ENCODE results near the gene CDK16.

The CDK16 gene

DNA sequence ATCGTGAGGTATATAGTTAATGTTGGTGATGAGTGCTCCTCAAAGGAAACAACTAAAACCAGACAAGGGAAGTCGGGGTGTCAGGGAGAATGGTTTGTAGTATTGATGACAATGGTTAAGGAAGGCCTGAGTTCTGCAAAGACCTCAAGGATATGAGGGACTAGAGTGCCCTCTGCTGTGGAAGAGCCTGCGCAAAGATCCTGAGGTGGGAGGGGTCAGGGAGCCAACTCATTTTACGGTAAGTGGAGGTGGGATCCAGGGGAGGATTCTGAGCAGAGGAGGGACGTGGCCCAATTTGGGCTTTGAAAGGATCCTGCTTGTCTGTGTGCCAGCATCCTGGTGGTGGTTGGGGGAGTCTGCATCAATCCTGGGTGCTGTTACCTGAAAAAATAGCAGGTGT, 13.5 kb upstream of the CDK16 start:
- in situ Hi-C loops (cut with MboI; ENCODE audit: low sequenced_read_pairs) = loop anchor here (25.0 kb wide), 1 partner anchor 307 kb away; no protein-coding TSS in a partner anchor

DNA sequence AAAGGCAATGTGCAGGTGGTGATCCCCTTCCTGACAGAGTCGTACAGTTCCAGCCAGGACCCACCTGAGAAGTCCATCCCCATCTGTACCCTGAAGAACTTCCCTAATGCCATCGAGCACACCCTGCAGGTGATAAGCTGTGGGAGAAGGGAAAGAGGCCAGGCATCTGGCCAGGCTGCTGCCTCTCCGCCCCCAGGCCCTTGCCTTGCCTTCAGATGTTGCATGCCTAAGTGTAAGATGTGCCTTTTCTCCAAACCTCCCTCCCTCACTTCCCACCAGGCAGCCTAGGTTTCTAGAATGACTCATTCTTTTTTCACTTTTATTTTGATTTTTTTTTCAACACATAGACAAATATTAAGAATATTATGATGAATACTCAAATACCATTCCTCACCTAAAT, 12.2 kb upstream of the CDK16 start:
- in situ Hi-C loops (cut with MboI; ENCODE audit: low sequenced_read_pairs) = loop anchor here (25.0 kb wide), 1 partner anchor 306 kb away; no protein-coding TSS in a partner anchor

DNA sequence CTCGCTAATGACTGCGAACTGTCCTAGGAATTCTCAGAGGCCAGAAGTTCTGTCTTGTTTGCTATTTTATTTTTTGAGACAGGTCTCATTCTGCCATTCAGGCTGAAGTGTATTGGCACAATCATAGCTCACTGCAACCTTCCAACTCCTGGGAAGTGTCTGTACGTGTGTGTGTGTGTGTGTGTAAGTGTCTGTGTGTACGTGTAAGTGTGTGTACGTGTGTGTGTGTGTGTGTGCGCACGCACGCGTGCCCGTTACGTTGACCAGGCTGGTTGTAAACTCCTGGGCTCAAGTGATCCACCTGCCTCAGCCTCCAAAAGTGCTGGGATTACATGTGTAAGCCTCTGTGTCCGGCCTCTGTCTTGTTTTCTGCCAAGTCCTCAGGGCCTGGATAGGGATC, 10.4 kb upstream of the CDK16 start:
- in situ Hi-C loops (cut with MboI; ENCODE audit: low sequenced_read_pairs) = loop anchor here (25.0 kb wide), 1 partner anchor 304 kb away; no protein-coding TSS in a partner anchor

DNA sequence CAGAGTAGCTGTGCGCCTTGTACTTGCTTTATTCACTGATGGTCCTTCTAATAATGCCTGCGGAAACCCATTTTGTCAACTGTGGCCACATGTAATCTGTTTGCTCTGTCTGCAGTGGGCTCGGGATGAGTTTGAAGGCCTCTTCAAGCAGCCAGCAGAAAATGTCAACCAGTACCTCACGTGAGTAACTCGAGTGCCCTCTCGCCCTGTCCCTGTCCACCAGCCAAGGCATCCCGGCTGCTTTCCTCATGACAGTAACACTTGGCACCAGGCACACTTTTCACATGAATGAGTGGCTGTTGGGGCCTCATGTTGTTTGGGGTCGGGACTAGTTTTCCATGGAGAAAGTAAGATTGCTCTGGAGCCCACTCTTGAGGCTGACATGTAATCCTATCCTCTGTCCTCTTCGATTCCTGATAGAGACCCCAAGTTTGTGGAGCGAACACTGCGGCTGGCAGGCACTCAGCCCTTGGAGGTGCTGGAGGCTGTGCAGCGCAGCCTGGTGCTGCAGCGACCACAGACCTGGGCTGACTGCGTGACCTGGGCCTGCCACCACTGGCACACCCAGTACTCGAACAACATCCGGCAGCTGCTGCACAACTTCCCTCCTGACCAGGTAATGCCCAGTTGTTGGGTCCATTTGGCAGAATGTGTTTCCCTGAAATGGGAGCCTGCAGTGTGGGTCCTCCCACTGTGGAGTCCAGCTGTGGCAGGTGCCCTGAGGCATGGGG, 8.8 kb upstream of the CDK16 start:
- in situ Hi-C loops (cut with MboI; ENCODE audit: low sequenced_read_pairs) = loop anchor here (25.0 kb wide), 1 partner anchor 303 kb away; no protein-coding TSS in a partner anchor

DNA sequence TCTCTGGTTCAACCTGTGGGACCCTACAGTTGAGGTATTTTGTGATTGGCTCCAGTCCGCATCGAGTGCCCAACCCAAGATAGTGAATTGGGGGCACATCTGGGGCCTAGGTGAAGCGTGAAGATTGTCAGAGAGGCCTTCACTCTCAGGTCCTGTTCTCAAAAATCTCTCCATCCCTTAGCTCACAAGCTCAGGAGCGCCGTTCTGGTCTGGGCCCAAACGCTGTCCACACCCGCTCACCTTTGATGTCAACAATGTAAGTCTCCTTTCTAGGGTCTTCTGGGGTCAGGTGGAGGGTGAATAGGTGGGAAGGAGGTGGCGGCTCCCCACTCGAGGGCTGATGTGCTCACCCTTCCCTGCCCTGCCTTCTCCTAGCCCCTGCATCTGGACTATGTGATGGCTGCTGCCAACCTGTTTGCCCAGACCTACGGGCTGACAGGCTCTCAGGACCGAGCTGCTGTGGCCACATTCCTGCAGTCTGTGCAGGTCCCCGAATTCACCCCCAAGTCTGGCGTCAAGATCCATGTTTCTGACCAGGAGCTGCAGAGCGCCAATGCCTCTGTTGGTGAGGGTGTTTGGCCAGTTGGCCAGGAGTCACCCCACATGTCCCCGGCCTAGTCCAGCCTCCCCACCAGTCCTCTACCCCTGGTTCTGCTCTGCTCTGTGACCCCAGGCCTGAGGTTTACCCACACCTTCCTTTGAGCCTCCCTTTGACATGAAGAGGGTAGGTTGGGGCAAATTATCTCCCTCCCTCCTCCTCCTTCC, 7.6 kb upstream of the CDK16 start:
- in situ Hi-C loops (cut with MboI; ENCODE audit: low sequenced_read_pairs) = loop anchor here (25.0 kb wide), 1 partner anchor 301 kb away; no protein-coding TSS in a partner anchor

DNA sequence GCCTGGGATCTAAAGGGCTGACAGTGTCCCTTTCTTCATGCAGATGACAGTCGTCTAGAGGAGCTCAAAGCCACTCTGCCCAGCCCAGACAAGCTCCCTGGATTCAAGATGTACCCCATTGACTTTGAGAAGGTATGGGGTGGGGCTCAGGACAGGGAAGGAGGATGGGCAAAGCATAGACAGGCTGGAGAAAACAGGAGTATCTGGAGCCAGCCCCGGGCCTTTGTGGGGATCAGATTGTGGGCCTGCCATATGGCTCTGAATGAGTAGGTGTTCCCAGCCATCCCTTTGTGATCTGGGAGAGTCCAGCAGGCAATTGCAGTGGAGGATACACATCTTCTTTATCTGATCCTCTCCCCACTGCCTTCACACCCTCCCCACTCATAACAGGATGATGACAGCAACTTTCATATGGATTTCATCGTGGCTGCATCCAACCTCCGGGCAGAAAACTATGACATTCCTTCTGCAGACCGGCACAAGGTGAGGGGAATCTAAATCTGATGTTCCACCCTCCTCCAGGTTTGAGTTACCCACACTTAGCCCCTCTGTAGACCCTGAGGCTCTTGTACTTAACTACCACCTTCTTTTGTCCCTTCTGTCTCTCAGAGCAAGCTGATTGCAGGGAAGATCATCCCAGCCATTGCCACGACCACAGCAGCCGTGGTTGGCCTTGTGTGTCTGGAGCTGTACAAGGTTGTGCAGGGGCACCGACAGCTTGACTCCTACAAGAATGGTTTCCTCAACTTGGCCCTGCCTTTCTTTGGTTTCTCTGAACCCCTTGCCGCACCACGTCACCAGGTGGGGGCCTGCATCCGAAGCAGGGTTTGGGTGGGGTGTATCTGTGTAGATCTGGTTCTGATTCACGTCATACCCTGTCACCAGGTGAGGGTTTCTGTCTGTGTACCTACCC, 5.8 kb upstream of the CDK16 start:
- in situ Hi-C loops (cut with MboI; ENCODE audit: low sequenced_read_pairs) = loop anchor here (25.0 kb wide), 1 partner anchor 300 kb away; no protein-coding TSS in a partner anchor

DNA sequence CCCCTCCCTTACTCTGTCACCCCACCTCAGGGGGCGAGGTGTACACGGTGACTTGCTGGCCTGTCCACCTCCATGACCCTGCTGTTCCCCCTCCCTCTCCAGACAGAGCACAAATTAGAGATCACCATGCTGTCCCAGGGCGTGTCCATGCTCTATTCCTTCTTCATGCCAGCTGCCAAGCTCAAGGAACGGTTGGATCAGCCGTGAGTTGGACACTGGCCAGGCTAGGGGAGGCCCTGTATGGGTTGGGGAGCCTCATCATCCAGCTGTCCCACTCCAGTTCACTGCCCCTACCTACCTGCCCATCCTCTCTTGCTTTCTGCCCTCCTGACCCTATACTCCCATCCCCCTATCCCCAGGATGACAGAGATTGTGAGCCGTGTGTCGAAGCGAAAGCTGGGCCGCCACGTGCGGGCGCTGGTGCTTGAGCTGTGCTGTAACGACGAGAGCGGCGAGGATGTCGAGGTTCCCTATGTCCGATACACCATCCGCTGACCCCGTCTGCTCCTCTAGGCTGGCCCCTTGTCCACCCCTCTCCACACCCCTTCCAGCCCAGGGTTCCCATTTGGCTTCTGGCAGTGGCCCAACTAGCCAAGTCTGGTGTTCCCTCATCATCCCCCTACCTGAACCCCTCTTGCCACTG, 3.9 kb upstream of the CDK16 start:
- in situ Hi-C loops (cut with MboI; ENCODE audit: low sequenced_read_pairs) = loop anchor here (25.0 kb wide), 1 partner anchor 298 kb away; no protein-coding TSS in a partner anchor

DNA sequence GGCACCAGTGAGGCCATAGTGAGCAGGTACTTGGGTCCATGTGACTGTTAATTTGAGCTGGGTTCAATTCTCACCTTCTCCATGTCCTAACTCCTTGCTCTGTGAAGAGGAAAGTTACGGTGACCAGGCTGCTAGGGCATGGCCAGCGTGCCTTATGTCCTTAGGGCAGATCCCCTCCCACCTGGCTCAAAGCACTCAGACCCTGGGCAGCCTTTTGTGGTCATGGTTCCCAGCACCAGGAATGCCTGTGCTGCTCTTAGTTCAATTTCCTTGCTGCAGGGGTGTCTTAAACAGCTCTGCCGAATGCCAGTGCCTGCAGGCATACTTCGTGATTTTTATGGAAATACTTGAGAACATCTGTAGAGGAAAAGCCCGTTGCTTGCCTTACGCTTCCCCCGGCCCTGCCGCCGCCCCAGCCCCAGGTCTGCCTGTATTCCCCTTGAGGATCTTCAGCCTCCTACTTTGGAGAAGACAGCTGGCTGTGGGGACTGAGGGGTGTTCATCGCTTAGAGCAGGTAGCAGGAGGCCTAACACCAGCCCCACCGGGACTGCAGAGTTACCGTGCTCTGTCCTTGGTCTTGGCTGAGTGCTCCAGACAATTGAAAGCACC, 3.1 kb upstream of the CDK16 start:
- in situ Hi-C loops (cut with MboI; ENCODE audit: low sequenced_read_pairs) = loop anchor here (25.0 kb wide), 1 partner anchor 297 kb away; no protein-coding TSS in a partner anchor

DNA sequence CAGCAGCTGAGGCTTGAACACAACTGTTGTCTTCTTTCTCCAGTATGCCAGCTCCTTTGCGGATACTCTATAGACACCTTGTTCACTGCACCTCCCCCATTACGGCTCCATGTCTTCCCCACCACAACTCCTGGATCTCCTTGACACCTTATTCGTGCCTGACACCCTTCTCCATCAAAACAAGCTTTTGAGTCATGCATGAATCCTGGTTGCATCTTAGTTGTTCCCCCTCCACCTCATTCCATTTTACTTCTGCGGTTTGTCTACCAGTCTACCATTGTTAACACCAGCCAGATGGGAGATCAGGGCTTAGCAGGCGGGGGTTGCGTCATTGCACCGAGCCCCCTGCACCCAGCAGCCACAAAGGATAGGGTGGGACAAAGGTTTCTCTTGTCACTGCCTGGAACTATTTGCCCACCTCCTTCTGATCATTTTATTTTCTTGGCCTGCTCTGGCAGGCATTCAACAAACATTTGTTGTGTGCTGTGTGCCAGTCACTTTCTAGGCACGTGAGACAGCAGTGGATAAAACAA, 2.0 kb upstream of the CDK16 start:
- in situ Hi-C loops (cut with MboI; ENCODE audit: low sequenced_read_pairs) = loop anchor here (25.0 kb wide), 1 partner anchor 296 kb away; no protein-coding TSS in a partner anchor

DNA sequence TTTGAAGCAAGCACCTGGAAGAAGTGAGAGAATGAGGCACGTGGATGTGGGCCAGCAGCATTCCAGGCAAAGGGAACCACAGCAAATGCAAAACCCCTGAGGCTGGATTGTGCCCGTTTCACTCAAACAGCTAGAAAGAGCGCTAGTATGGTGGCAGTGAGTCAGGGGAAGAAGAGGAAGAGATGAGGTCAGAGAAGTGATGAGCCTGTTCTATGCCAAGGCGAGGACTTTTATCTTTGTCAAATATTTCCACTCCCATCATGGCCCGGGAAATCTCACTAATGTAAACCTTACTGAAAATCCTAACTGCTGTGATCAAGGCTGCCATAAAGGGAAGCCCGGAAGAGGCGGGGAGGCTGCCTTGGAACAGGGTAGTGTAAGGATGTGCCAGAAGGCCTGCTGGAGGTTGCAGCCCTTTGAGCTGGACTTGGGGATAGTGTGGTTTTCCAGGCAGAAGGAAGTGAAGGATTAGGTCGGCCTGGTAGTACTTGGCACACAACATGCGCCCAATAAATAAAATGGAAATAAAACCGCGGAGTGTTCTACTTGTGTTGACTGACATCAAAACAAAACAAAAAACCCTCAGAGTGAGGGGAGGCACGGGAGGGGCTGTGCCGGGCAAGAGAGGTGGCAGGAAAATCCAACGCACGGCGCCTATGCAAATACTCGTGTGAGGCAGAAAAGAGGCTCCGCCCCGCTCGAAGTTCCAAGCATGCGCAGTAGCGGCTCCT, 1.2 kb upstream of the CDK16 start:
- in situ Hi-C loops (cut with MboI; ENCODE audit: low sequenced_read_pairs) = loop anchor here (25.0 kb wide), 1 partner anchor 295 kb away; no protein-coding TSS in a partner anchor

DNA sequence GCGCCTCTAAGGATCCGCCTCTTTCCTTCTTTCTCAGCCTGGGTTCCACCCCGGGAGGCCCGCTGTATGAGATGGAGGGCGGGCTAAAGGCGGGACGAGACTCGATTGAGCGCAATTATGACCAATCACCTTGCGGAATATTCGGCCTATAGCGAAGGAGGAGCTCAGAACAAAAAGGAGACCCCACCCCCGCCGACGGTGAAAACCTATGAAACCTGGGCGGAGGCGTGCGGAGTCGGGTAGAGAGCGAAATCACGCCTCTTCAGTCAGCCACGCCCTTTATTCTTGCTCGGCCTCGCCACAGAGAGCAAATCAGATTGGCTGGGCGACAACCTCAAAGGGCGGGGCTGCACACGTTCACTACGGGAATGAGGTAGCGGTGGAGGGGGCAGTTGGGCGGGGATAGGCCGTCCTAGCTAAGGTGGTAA, 615 bp upstream of the CDK16 start:
- in situ Hi-C loops (cut with MboI; ENCODE audit: low sequenced_read_pairs) = loop anchor here (25.0 kb wide), 1 partner anchor 294 kb away; no protein-coding TSS in a partner anchor

DNA sequence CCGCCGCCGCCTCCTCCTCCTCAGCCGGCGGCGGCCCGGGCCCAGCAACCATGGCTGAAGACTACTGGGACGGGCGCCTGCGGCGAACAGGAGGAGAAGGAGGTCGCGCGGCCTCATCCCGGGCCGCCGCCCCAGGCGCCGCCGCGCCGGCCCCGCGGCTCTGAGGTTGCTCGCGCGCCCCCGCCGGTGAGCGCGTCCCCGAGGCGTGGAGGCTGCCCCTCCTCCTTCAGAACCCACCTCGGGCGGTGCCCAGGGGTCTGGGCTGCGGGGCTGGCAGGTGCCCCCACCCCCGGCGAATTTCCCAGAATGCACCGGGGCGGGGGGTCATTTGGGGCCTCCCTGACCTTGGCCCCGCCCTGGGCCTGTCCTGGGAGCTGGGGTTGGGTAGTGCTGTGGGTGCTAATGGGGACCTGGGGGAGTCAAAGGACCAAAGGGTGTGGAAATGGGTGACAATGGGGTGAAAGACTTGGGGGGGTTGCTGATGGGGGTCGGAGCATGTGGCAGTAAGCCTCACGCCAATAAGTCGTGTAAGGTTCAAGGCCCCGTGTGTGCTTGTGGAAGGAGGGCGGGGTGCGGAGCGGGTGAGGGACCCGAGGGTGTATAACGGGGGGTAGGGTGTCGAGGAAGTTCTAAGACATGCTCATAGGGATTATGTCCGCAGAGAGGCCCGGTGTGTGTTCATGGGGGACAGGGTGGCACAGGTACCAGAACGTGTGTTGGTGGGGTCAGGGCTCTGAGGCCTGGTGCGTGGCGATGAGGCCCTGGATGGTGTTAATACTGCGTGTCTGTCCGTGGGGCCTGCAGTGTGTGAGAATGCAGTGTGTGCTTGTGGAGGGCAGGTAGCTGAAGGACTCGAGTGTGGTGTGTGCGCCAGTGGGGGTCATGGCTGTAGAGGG, 687 bp downstream of the CDK16 start:
- in situ Hi-C loops (cut with MboI; ENCODE audit: low sequenced_read_pairs) = loop anchor here (25.0 kb wide), 1 partner anchor 293 kb away; no protein-coding TSS in a partner anchor

DNA sequence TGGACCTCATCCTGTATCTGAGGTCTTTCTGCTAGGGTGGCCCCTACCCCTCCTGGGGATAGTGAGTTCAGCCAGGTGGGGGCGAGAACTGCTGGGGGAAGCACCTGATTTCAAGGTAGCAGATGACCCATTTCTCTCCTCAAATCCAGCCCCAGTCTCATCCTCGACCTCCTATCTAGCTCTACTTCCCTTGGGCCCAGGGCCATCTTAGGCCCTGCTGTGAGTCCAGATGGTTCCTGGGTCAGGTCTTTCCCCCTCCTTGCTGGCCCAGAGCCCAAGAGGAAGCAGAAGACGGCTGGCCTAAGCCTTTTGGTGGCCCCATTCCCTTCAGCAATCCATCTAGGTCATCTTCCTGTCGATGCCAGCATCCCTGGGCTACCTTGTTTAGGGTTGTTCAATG, 3.3 kb downstream of the CDK16 start:
- in situ Hi-C loops (cut with MboI; ENCODE audit: low sequenced_read_pairs) = loop anchor here (25.0 kb wide), 1 partner anchor 291 kb away; no protein-coding TSS in a partner anchor

DNA sequence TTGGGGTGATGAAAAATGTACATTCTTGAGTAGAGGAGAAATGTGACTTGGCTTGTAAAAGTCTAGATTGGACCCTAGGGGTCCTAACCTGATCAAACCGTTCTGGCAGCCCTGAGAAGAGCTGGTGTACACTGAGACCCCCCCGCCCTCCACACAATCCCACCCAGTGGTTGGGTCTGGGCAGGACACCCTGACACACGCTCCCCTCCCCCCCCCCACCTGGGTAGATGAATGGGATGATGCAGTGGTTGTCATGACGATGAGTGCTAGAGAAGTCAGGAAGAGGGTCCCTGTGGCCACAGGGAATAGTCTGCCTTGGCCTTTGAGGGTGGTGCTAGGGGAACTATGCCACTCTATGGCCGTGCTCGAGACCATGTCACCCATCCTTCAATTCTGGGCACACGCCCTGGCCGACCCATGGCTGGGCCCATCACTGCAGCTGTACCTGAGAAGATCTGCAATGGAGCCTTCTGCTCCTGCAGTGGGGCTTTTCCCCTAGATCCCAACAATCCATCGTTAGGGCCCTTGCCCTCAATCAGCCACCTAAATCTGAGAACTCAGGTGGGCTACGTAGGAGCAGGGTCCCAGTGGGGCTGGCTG, 4.4 kb downstream of the CDK16 start:
- in situ Hi-C loops (cut with MboI; ENCODE audit: low sequenced_read_pairs) = loop anchor here (25.0 kb wide), 1 partner anchor 289 kb away; no protein-coding TSS in a partner anchor

DNA sequence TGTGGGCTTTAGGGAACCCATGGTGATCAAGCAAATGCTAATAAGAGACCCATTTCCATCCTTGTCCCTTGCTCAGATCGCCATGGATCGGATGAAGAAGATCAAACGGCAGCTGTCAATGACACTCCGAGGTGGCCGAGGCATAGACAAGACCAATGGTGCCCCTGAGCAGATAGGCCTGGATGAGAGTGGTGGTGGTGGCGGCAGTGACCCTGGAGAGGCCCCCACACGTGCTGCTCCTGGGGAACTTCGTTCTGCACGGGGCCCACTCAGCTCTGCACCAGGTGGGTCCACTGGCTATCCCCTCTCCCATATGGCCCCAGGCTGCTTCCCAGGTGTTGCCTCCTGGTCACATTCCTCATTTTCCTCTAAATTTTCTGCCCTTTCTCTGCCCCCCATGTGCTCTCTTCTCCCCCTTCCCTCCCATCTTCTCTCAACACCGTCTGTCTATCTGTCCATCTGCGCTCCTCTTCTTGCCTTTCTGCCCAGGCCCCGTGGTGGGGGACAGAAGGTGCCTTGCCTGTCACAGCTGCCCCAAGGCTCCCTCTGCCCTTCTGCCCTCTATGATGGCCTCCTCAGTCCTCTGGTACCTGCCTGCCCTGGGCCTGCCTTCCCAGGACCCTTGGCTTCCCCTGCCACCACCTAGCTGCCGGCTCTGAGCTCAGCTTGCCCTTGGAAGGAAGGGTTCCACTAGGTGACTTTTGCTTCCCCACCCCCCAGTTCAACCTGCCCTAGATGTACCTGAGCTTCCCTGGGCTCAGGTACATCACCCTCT, 5.2 kb downstream of the CDK16 start:
- in situ Hi-C loops (cut with MboI; ENCODE audit: low sequenced_read_pairs) = loop anchor here (25.0 kb wide), 1 partner anchor 289 kb away; no protein-coding TSS in a partner anchor

DNA sequence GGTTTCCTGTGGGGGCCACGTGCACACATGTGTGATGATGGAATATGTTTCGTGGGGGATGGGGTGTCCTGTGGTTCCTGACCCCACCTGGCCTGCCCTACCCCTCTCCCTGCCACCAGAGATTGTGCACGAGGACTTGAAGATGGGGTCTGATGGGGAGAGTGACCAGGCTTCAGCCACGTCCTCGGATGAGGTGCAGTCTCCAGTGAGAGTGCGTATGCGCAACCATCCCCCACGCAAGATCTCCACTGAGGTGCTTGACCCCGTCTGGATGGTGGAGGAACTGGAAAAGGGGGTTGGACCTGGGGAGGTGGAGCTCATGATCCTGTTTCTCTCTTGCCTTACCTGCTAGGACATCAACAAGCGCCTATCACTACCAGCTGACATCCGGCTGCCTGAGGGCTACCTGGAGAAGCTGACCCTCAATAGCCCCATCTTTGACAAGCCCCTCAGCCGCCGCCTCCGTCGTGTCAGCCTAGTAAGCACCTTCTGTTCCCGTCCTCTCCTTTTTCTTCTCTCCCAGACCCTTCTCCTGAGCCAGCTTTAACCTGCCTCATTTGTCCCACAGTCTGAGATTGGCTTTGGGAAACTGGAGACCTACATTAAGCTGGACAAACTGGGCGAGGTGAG, 5.9 kb downstream of the CDK16 start:
- in situ Hi-C loops (cut with MboI; ENCODE audit: low sequenced_read_pairs) = loop anchor here (25.0 kb wide), 1 partner anchor 288 kb away; no protein-coding TSS in a partner anchor
